HepG2 (cell line): ENCODE measurements around the gene FAM53B.

ENCODE experiments used
- AGO2 ChIP-seq: fragments of 200-400 bp; formaldehyde crosslinking; optimal IDR thresholded peaks from 2 replicates; pipeline ENCODE3; 2017; ENCODE audit warnings: mild to moderate bottlenecking, low read depth, low read length, moderate library complexity
- ARID2 ChIP-seq: sonication (generic); formaldehyde crosslinking; IDR thresholded peaks from 2 replicates; pipeline ENCODE4 v1.8.1; 2022; ENCODE audit warnings: mild to moderate bottlenecking, missing genetic modification reagents, borderline replicate concordance
- HMG20B ChIP-seq: conservative IDR thresholded peaks from 2 replicates; pipeline ENCODE4 v1.6.1; 2016; ENCODE audit warnings: missing genetic modification reagents, missing compliant biosample characterization
- IRF2 ChIP-seq: IDR thresholded peaks from 2 replicates; pipeline ENCODE4 v1.6.1; 2018; ENCODE audit warnings: missing genetic modification reagents, missing compliant biosample characterization
- MAFK ChIP-seq, 2 experiments: IDR thresholded peaks in 1 of 2; conservative IDR thresholded peaks in 1 of 2; 2 replicates each; pipeline ENCODE4 v1.6.1; 2011; ENCODE audit warnings: improper control_type of control experiment in 2 of 2, low read length in 2 of 2
- SIN3B ChIP-seq: fragments of 150-350 bp; IDR thresholded peaks from 2 replicates; pipeline ENCODE4 v1.6.1; 2014; ENCODE audit warnings: low read length
- YY1 ChIP-seq: IDR thresholded peaks from 2 replicates; pipeline ENCODE4 v1.6.1; 2011; ENCODE audit warnings: low read length, low read depth, moderate library complexity, mild to moderate bottlenecking; ENCODE audit not compliant: insufficient read depth, insufficient replicate concordance
- ZSCAN30 ChIP-seq: sonication (generic); formaldehyde crosslinking; IDR thresholded peaks from 2 replicates; pipeline ENCODE4 v1.5.0; 2020; ENCODE audit warnings: mild to moderate bottlenecking, missing genetic modification reagents
- TF ChIP-seq, protein P1 (sequence below): sonication (generic); formaldehyde crosslinking; IDR thresholded peaks from 2 replicates; pipeline ENCODE4 v1.5.0; 2020; ENCODE audit warnings: mild to moderate bottlenecking, missing genetic modification reagents, moderate library complexity
- TF ChIP-seq, protein P2 (sequence below): sonication (generic); formaldehyde crosslinking; IDR thresholded peaks from 2 replicates; pipeline ENCODE4 v1.4.0; 2020; ENCODE audit warnings: missing genetic modification reagents, borderline replicate concordance
- TF ChIP-seq, protein P3 (sequence below): IDR thresholded peaks from 2 replicates; pipeline ENCODE4 v1.6.1; 2012; ENCODE audit warnings: inconsistent platforms
- TF ChIP-seq, protein P4 (sequence below): sonication (generic); formaldehyde crosslinking; IDR thresholded peaks from 2 replicates; pipeline ENCODE4 v1.4.0; 2020; ENCODE audit warnings: missing genetic modification reagents

DNA sequence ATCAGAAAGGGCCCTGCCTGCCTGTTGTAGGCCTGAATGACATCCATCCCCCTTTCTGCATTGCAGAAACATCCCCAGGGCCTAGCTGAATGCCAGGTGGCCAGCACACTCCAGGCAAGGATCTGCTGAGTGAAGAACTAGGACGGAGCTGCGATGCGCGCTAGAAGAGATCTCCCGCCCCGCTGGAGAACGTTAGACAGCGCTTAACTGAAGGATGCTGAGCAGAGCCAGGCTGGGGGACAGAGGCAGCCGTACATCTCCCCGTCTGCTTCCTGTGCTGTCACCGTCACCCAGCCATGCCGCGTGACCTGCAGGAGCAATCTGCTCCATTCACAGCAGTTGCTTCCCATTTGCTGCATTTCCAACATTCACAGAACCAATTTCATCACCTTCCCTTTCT lies 73.3 kb downstream of the FAM53B start:
- TF ChIP-seq IRF2 (CRISPR knock-in tag) (no peak), SIN3B (no peak), ZSCAN30 (CRISPR knock-in tag) (no peak), AGO2 (no peak), ARID2 (CRISPR knock-in tag) (no peak), YY1 (no peak), MAFK (conservative IDR thresholded peaks at IDR 0.05 in 1 of 2, IDR thresholded peaks at IDR 0.05 in 1 of 2; ENCODE audit: low read length in 2 of 2) (no peak), HMG20B (CRISPR knock-in tag) (no peak)
- TF ChIP-seq, protein P1, sequence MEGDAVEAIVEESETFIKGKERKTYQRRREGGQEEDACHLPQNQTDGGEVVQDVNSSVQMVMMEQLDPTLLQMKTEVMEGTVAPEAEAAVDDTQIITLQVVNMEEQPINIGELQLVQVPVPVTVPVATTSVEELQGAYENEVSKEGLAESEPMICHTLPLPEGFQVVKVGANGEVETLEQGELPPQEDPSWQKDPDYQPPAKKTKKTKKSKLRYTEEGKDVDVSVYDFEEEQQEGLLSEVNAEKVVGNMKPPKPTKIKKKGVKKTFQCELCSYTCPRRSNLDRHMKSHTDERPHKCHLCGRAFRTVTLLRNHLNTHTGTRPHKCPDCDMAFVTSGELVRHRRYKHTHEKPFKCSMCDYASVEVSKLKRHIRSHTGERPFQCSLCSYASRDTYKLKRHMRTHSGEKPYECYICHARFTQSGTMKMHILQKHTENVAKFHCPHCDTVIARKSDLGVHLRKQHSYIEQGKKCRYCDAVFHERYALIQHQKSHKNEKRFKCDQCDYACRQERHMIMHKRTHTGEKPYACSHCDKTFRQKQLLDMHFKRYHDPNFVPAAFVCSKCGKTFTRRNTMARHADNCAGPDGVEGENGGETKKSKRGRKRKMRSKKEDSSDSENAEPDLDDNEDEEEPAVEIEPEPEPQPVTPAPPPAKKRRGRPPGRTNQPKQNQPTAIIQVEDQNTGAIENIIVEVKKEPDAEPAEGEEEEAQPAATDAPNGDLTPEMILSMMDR (CRISPR knock-in tag) = no peak
- TF ChIP-seq, protein P2, sequence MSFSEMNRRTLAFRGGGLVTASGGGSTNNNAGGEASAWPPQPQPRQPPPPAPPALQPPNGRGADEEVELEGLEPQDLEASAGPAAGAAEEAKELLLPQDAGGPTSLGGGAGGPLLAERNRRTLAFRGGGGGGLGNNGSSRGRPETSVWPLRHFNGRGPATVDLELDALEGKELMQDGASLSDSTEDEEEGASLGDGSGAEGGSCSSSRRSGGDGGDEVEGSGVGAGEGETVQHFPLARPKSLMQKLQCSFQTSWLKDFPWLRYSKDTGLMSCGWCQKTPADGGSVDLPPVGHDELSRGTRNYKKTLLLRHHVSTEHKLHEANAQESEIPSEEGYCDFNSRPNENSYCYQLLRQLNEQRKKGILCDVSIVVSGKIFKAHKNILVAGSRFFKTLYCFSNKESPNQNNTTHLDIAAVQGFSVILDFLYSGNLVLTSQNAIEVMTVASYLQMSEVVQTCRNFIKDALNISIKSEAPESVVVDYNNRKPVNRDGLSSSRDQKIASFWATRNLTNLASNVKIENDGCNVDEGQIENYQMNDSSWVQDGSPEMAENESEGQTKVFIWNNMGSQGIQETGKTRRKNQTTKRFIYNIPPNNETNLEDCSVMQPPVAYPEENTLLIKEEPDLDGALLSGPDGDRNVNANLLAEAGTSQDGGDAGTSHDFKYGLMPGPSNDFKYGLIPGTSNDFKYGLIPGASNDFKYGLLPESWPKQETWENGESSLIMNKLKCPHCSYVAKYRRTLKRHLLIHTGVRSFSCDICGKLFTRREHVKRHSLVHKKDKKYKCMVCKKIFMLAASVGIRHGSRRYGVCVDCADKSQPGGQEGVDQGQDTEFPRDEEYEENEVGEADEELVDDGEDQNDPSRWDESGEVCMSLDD (CRISPR knock-in tag) = no peak
- TF ChIP-seq, protein P3, sequence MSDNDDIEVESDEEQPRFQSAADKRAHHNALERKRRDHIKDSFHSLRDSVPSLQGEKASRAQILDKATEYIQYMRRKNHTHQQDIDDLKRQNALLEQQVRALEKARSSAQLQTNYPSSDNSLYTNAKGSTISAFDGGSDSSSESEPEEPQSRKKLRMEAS = no peak
- TF ChIP-seq, protein P4, sequence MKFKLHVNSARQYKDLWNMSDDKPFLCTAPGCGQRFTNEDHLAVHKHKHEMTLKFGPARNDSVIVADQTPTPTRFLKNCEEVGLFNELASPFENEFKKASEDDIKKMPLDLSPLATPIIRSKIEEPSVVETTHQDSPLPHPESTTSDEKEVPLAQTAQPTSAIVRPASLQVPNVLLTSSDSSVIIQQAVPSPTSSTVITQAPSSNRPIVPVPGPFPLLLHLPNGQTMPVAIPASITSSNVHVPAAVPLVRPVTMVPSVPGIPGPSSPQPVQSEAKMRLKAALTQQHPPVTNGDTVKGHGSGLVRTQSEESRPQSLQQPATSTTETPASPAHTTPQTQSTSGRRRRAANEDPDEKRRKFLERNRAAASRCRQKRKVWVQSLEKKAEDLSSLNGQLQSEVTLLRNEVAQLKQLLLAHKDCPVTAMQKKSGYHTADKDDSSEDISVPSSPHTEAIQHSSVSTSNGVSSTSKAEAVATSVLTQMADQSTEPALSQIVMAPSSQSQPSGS (CRISPR knock-in tag) = no peak
